SK-N-SH treated with all-trans-retinoic acid at 6 μM for 48 hours (cell line): ENCODE measurements around the gene KPTN.

Source experiments
- CREB5 ChIP-seq: fragments of 250-450 bp; sonication (Bioruptor Pico); IDR thresholded peaks from 2 replicates; pipeline ENCODE4 v1.5.1; 2020; ENCODE audit warnings: low read depth, mild to moderate bottlenecking, moderate library complexity
- ISL1 ChIP-seq: fragments of 250-450 bp; sonication (Bioruptor Pico); IDR thresholded peaks from 2 replicates; pipeline ENCODE4 v2.1.2; 2022; ENCODE audit warnings: mild to moderate bottlenecking, moderate library complexity
- OSR1 ChIP-seq: fragments of 250-450 bp; sonication (Bioruptor Pico); IDR thresholded peaks from 2 replicates; pipeline ENCODE4 v1.8.0; 2022; ENCODE audit warnings: moderate library complexity, mild to moderate bottlenecking, inconsistent platforms
- PPARA ChIP-seq: fragments of 250-450 bp; sonication (Bioruptor Pico); IDR thresholded peaks from 2 replicates; pipeline ENCODE4 v1.5.0; 2020; ENCODE audit warnings: mild to moderate bottlenecking, borderline replicate concordance
- SNAI2 ChIP-seq: fragments of 250-450 bp; sonication (Bioruptor Pico); IDR thresholded peaks from 2 replicates; pipeline ENCODE4 v1.5.0; 2020; ENCODE audit warnings: mild to moderate bottlenecking, moderate library complexity
- ZC3H10 ChIP-seq: fragments of 250-450 bp; sonication (Bioruptor Pico); IDR thresholded peaks from 2 replicates; pipeline ENCODE4 v1.5.1; 2021; ENCODE audit warnings: mild to moderate bottlenecking, moderate library complexity
- ZFP3 ChIP-seq: fragments of 250-450 bp; sonication (Bioruptor Pico); IDR thresholded peaks from 2 replicates; pipeline ENCODE4 v1.5.0; 2020; ENCODE audit warnings: mild to moderate bottlenecking, moderate library complexity
- TF ChIP-seq, protein P1 (sequence below): fragments of 250-450 bp; sonication (Bioruptor Pico); IDR thresholded peaks from 2 replicates; pipeline ENCODE4 v1.5.1; 2021; ENCODE audit warnings: mild to moderate bottlenecking, moderate library complexity
- TF ChIP-seq, protein P2 (sequence below): fragments of 250-450 bp; sonication (Bioruptor Pico); IDR thresholded peaks from 2 replicates; pipeline ENCODE4 v1.8.0; 2020; ENCODE audit warnings: mild to moderate bottlenecking, moderate library complexity, borderline replicate concordance
- TF ChIP-seq, protein P3 (sequence below): fragments of 250-450 bp; sonication (Bioruptor Pico); IDR thresholded peaks from 2 replicates; pipeline ENCODE4 v1.5.0; 2020; ENCODE audit warnings: mild to moderate bottlenecking, moderate library complexity

- TF ChIP-seq, protein P1, sequence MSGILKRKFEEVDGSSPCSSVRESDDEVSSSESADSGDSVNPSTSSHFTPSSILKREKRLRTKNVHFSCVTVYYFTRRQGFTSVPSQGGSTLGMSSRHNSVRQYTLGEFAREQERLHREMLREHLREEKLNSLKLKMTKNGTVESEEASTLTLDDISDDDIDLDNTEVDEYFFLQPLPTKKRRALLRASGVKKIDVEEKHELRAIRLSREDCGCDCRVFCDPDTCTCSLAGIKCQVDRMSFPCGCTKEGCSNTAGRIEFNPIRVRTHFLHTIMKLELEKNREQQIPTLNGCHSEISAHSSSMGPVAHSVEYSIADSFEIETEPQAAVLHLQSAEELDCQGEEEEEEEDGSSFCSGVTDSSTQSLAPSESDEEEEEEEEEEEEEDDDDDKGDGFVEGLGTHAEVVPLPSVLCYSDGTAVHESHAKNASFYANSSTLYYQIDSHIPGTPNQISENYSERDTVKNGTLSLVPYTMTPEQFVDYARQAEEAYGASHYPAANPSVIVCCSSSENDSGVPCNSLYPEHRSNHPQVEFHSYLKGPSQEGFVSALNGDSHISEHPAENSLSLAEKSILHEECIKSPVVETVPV, result no peak
- TF ChIP-seq CREB5 (CRISPR knock-in tag), result no peak
- no peak for TF ChIP-seq ZC3H10 (CRISPR knock-in tag)
- no peak for TF ChIP-seq ZFP3 (CRISPR knock-in tag)
- TF ChIP-seq, protein P2, sequence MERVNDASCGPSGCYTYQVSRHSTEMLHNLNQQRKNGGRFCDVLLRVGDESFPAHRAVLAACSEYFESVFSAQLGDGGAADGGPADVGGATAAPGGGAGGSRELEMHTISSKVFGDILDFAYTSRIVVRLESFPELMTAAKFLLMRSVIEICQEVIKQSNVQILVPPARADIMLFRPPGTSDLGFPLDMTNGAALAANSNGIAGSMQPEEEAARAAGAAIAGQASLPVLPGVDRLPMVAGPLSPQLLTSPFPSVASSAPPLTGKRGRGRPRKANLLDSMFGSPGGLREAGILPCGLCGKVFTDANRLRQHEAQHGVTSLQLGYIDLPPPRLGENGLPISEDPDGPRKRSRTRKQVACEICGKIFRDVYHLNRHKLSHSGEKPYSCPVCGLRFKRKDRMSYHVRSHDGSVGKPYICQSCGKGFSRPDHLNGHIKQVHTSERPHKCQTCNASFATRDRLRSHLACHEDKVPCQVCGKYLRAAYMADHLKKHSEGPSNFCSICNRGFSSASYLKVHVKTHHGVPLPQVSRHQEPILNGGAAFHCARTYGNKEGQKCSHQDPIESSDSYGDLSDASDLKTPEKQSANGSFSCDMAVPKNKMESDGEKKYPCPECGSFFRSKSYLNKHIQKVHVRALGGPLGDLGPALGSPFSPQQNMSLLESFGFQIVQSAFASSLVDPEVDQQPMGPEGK (CRISPR knock-in tag), result no peak
- no peak for TF ChIP-seq ISL1 (CRISPR knock-in tag)
- TF ChIP-seq, protein P3, sequence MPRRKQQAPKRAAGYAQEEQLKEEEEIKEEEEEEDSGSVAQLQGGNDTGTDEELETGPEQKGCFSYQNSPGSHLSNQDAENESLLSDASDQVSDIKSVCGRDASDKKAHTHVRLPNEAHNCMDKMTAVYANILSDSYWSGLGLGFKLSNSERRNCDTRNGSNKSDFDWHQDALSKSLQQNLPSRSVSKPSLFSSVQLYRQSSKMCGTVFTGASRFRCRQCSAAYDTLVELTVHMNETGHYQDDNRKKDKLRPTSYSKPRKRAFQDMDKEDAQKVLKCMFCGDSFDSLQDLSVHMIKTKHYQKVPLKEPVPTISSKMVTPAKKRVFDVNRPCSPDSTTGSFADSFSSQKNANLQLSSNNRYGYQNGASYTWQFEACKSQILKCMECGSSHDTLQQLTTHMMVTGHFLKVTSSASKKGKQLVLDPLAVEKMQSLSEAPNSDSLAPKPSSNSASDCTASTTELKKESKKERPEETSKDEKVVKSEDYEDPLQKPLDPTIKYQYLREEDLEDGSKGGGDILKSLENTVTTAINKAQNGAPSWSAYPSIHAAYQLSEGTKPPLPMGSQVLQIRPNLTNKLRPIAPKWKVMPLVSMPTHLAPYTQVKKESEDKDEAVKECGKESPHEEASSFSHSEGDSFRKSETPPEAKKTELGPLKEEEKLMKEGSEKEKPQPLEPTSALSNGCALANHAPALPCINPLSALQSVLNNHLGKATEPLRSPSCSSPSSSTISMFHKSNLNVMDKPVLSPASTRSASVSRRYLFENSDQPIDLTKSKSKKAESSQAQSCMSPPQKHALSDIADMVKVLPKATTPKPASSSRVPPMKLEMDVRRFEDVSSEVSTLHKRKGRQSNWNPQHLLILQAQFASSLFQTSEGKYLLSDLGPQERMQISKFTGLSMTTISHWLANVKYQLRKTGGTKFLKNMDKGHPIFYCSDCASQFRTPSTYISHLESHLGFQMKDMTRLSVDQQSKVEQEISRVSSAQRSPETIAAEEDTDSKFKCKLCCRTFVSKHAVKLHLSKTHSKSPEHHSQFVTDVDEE, result no peak
- no peak for TF ChIP-seq OSR1 (CRISPR knock-in tag)
- TF ChIP-seq PPARA, result no peak
- no peak for TF ChIP-seq SNAI2 (CRISPR knock-in tag)
Observed at GRCh38 chr19:47491358-47492136, 7.5 kb upstream of the KPTN start.
